K562 (cell line): ENCODE data around the gene KCTD7. TPM values are rescaled to one million over a fixed set of nuclear protein-coding genes. Genes with fewer than 3 reads are reported as not detected.

Source experiments
- CBFA2T2 ChIP-seq: fragments of 450-650 bp; conservative IDR thresholded peaks from 2 replicates; pipeline ENCODE4 v1.6.1; 2017; ENCODE audit warnings: mild to moderate bottlenecking
- ILK ChIP-seq: fragments of 450-650 bp; IDR thresholded peaks from 2 replicates; pipeline ENCODE4 v1.6.1; 2016; ENCODE audit warnings: missing genetic modification characterization, low read depth, mild to moderate bottlenecking, missing compliant biosample characterization, moderate library complexity, borderline replicate concordance
- KLF16 ChIP-seq: IDR thresholded peaks from 2 replicates; pipeline ENCODE4 v1.6.1; 2016; ENCODE audit warnings: antibody characterized with exemption
- MAFF ChIP-seq: IDR thresholded peaks from 2 replicates; pipeline ENCODE4 v1.6.1; 2012; ENCODE audit warnings: low read length, improper control_type of control experiment
- STAG1 ChIP-seq: sonication (generic); formaldehyde crosslinking; IDR thresholded peaks from 2 replicates; pipeline ENCODE4 v1.5.0; 2020; ENCODE audit warnings: missing genetic modification reagents, borderline replicate concordance
- ZNF124 ChIP-seq: sonication (generic); formaldehyde crosslinking; IDR thresholded peaks from 2 replicates; pipeline ENCODE4 v1.8.1; 2022; ENCODE audit warnings: missing genetic modification reagents
- polyA plus RNA-seq, 8 experiments: library from polyadenylated mRNA; depleted of rRNA in 4 of 8; stranded (reverse) in 5 of 8; unstranded in 3 of 8; fragments of >200 nt; fragmentation: Nextera tagmentation in 2 of 8; fragmentation: Illumina TruSeq in 1 of 8; extraction: Ambion mirVana in 2 of 8; extraction: Trizol in 1 of 8; gene quantifications; 2 replicates each; pipeline versions ENCODE4 v1.2.1 to v1.2.3, GENCODE V29; 2011 to 2014; ENCODE audit warnings: inconsistent platforms in 1 of 8, missing spikeins in 1 of 8
- total RNA-seq, 7 experiments: library from RNA; depleted of rRNA in 6 of 7; stranded (reverse); fragments of >200 nt in 6 of 7; fragmentation: Illumina TruSeq in 2 of 7; extraction: Trizol in 2 of 7; gene quantifications; 2 replicates each; pipeline versions ENCODE4 v1.2.1 to v1.2.3, GENCODE V29; 2011 to 2021; ENCODE audit warnings: low replicate concordance in 1 of 7
- TF ChIP-seq, protein P1 (sequence below), 3 experiments: IDR thresholded peaks in 2 of 3; conservative IDR thresholded peaks in 1 of 3; 2 replicates each; pipeline ENCODE4 v1.5.1; 2011 to 2012; ENCODE audit warnings: low read length in 3 of 3, mild to moderate bottlenecking in 3 of 3, control low read depth in 2 of 3, improper control_type of control experiment in 1 of 3, inconsistent platforms in 1 of 3, low read depth in 1 of 3, mixed read lengths in 1 of 3, moderate library complexity in 1 of 3; ENCODE audit not compliant: insufficient read depth in 2 of 3
- TF ChIP-seq, protein P2 (sequence below): fragments of 450-650 bp; IDR thresholded peaks from 2 replicates; pipeline ENCODE4 v1.6.1; 2016; ENCODE audit warnings: antibody characterized with exemption
- TF ChIP-seq, protein P3 (sequence below): sonication (generic); formaldehyde crosslinking; IDR thresholded peaks from 2 replicates; pipeline ENCODE4 v1.8.1; 2023; ENCODE audit warnings: mild to moderate bottlenecking, missing genetic modification reagents
- TF ChIP-seq, protein P4 (sequence below), 2 experiments: fragments of 250-450 bp in 1 of 2; fragments of 450-650 bp in 1 of 2; sonication (Bioruptor Pico) in 1 of 2; IDR thresholded peaks; 2 replicates each; pipeline versions ENCODE4 v1.6.1 to v1.8.0; 2016 to 2021; ENCODE audit warnings: mild to moderate bottlenecking in 2 of 2, moderate library complexity in 2 of 2, missing compliant biosample characterization in 1 of 2, missing genetic modification characterization in 1 of 2
- TF ChIP-seq, protein P5 (sequence below), 2 experiments: fragments of 450-650 bp in 1 of 2; sonication (generic) in 1 of 2; formaldehyde crosslinking; conservative IDR thresholded peaks; 2 replicates each; pipeline versions ENCODE4 v1.4.0 to v1.8.1; 2020 to 2022; ENCODE audit warnings: mild to moderate bottlenecking in 1 of 2, missing genetic modification reagents in 1 of 2

KCTD7 gene
- total and polyA plus RNA-seq, 9 of the 15 experiments (the other 6 are each of a cell fraction or from before 2014, with no cell fraction given), result 1.5 to 26.0 (median 9.0) TPM

DNA sequence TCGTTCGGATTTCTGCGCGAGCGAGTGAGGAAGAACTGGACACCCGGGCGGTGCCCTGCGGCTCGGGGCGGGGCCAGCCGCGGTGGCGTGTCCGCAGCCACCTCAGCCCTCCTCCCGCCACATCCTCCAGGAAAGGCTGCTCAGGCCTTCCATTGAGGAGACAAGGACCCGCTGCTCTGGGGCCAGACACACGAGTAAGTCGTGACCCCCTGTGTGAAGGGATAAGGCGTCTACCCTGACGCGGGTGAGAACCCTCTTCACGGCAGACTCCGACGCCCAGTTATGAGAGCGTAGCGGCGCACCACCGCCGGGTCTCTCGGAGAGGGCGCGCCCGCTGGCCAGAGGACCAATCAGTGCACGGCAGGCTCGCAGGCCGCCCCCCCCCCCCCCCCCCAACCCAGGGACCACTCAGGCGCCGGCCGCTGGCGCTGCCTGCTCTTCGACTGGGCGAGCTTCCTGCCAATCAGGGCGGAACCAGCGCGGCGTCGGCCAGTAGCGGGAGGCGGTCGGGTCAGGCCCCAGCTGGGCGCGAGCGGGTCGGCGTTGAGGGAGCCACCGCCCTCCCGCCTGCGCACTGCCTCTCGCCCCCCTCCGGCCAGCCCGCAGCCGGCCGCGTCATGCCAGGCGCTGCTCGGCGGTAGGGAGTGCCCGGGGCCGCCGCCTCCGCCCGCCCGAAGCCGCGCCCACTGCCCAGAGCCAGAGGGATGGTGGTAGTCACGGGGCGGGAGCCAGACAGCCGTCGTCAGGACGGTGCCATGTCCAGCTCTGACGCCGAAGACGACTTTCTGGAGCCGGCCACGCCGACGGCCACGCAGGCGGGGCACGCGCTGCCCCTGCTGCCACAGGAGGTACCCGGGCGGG, at the start of gene KCTD7 (continued):
- TF ChIP-seq MAFF (no peak), ZNF124 (no peak), KLF16 (no peak), STAG1 (no peak), CBFA2T2 (no peak), ILK (no peak)
- TF ChIP-seq, protein P1, sequence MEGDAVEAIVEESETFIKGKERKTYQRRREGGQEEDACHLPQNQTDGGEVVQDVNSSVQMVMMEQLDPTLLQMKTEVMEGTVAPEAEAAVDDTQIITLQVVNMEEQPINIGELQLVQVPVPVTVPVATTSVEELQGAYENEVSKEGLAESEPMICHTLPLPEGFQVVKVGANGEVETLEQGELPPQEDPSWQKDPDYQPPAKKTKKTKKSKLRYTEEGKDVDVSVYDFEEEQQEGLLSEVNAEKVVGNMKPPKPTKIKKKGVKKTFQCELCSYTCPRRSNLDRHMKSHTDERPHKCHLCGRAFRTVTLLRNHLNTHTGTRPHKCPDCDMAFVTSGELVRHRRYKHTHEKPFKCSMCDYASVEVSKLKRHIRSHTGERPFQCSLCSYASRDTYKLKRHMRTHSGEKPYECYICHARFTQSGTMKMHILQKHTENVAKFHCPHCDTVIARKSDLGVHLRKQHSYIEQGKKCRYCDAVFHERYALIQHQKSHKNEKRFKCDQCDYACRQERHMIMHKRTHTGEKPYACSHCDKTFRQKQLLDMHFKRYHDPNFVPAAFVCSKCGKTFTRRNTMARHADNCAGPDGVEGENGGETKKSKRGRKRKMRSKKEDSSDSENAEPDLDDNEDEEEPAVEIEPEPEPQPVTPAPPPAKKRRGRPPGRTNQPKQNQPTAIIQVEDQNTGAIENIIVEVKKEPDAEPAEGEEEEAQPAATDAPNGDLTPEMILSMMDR (IDR thresholded peaks at IDR 0.05 in 2 of 3, conservative IDR thresholded peaks at IDR 0.05 in 1 of 3; ENCODE audit: insufficient read depth in 2 of 3, low read depth in 1 of 3, low read length in 3 of 3), result no peak; a peak in 1 of 6 replicates
- TF ChIP-seq, protein P2, sequence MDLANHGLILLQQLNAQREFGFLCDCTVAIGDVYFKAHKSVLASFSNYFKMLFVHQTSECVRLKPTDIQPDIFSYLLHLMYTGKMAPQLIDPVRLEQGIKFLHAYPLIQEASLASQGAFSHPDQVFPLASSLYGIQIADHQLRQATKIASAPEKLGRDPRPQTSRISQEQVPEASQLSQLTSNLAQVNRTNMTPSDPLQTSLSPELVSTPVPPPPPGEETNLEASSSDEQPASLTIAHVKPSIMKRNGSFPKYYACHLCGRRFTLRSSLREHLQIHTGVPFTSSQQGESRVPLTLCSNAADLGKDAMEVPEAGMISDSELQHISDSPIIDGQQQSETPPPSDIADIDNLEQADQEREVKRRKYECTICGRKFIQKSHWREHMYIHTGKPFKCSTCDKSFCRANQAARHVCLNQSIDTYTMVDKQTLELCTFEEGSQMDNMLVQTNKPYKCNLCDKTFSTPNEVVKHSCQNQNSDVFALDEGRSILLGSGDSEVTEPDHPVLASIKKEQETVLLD, result no peak
- TF ChIP-seq, protein P3, sequence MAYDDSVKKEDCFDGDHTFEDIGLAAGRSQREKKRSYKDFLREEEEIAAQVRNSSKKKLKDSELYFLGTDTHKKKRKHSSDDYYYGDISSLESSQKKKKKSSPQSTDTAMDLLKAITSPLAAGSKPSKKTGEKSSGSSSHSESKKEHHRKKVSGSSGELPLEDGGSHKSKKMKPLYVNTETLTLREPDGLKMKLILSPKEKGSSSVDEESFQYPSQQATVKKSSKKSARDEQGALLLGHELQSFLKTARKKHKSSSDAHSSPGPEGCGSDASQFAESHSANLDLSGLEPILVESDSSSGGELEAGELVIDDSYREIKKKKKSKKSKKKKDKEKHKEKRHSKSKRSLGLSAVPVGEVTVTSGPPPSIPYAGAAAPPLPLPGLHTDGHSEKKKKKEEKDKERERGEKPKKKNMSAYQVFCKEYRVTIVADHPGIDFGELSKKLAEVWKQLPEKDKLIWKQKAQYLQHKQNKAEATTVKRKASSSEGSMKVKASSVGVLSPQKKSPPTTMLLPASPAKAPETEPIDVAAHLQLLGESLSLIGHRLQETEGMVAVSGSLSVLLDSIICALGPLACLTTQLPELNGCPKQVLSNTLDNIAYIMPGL (CRISPR knock-in tag), result peak; percentile 78; the same call in 1 of the 2 replicates
- TF ChIP-seq, protein P4, sequence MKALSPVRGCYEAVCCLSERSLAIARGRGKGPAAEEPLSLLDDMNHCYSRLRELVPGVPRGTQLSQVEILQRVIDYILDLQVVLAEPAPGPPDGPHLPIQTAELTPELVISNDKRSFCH (CRISPR knock-in tag; IDR thresholded peaks at IDR 0.05), result no peak
- TF ChIP-seq, protein P4 (tag; IDR thresholded peaks at IDR 0.05), result no peak
- TF ChIP-seq, protein P5, sequence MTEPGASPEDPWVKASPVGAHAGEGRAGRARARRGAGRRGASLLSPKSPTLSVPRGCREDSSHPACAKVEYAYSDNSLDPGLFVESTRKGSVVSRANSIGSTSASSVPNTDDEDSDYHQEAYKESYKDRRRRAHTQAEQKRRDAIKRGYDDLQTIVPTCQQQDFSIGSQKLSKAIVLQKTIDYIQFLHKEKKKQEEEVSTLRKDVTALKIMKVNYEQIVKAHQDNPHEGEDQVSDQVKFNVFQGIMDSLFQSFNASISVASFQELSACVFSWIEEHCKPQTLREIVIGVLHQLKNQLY (CRISPR knock-in tag; conservative IDR thresholded peaks at IDR 0.05), result no peak
